Panc1 (cell line): ENCODE data around the gene ZBTB6. TPM values are rescaled to one million over a fixed set of nuclear protein-coding genes. Genes with fewer than 3 reads are reported as not detected.

Experiments used
- ATAC-seq: fragments of 200-7000 bp; cut with Tn5 transposase; 2 replicates; pipeline ENCODE4 v1.9.1; 2020; ENCODE audit warnings: mild to moderate bottlenecking, moderate library complexity
- BruUV-seq: library from RNA; stranded (reverse); fragments of 400-500 nt; replicated peaks from 2 replicates; lab custom pipeline; 2021; lab: Mats Ljungman, UMichigan
- CTCF ChIA-PET: fragments of 300-600 bp; sonication (Branson Sonifier 250); formaldehyde crosslinking; loops from one replicate; lab custom pipeline; 2022; ENCODE audit warnings: antibody characterized with exemption; lab: Charles Lee
- POLR2A ChIA-PET: fragments of 300-600 bp; sonication (Branson Sonifier 250); formaldehyde crosslinking; loops from one replicate; lab custom pipeline; 2022; ENCODE audit warnings: antibody characterized with exemption; lab: Charles Lee
- DNase-seq: peaks from one replicate; pipeline ENCODE4 v3.0.0-alpha.2; 2010; ENCODE audit warnings: low read depth, low spot score
- H3K27ac ChIP-seq: 2 replicates; pipeline ENCODE4 v1.5.1; 2011; ENCODE audit warnings: mild to moderate bottlenecking, low read length, inconsistent platforms
- H3K27me3 ChIP-seq: fragments of 200-500 bp; sonication (Bioruptor generic); 2 replicates; pipeline ENCODE4 v1.6.0; 2014; ENCODE audit warnings: low read length, inconsistent platforms; ENCODE audit not compliant: control insufficient read depth, insufficient read depth
- H3K36me3 ChIP-seq: fragments of 200-500 bp; sonication (Bioruptor generic); 2 replicates; pipeline ENCODE4 v1.5.1; 2014; ENCODE audit warnings: inconsistent platforms, mild to moderate bottlenecking, low read length, moderate library complexity; ENCODE audit not compliant: control insufficient read depth, insufficient read depth
- H3K4me1 ChIP-seq: 2 replicates; pipeline ENCODE4 v1.5.1; 2011; ENCODE audit warnings: inconsistent platforms, mild to moderate bottlenecking, low read length, moderate library complexity; ENCODE audit not compliant: control insufficient read depth, insufficient read depth
- H3K4me3 ChIP-seq, 2 experiments: 2 replicates each; pipeline ENCODE4 v1.5.1; 2011 to 2012; ENCODE audit warnings: low read depth in 2 of 2, low read length in 2 of 2, mild to moderate bottlenecking in 2 of 2, inconsistent platforms in 1 of 2, moderate library complexity in 1 of 2
- H3K9me3 ChIP-seq: fragments of 200-500 bp; sonication (Bioruptor generic); 2 replicates; pipeline ENCODE4 v1.5.1; 2014; ENCODE audit warnings: low read depth, mild to moderate bottlenecking, inconsistent platforms, low read length, moderate library complexity; ENCODE audit not compliant: control insufficient read depth, insufficient read depth
- CTCF ChIP-seq: fragments of 450-650 bp; IDR thresholded peaks from 2 replicates; pipeline ENCODE4 v1.5.1; 2017; ENCODE audit warnings: mild to moderate bottlenecking
- POLR2AphosphoS5 ChIP-seq: IDR thresholded peaks from 2 replicates; pipeline ENCODE4 v1.6.1; 2012; ENCODE audit warnings: mild to moderate bottlenecking, low read depth, low read length, moderate library complexity
- REST ChIP-seq, 2 experiments: IDR thresholded peaks; 2 replicates each; pipeline ENCODE4 v1.6.1; 2011 to 2012; ENCODE audit warnings: low read depth in 2 of 2, control low read depth in 1 of 2, low read length in 1 of 2, mild to moderate bottlenecking in 1 of 2, moderate library complexity in 1 of 2; ENCODE audit not compliant: insufficient read depth in 1 of 2
- SIN3A ChIP-seq: IDR thresholded peaks from 2 replicates; pipeline ENCODE4 v1.6.1; 2012; ENCODE audit warnings: low read depth, mild to moderate bottlenecking, low read length, moderate library complexity, borderline replicate concordance; ENCODE audit not compliant: insufficient read depth
- TCF7L2 ChIP-seq: IDR thresholded peaks from 2 replicates; pipeline ENCODE4 v1.6.1; 2011; ENCODE audit warnings: mild to moderate bottlenecking, low read depth, low read length, inconsistent platforms
- in situ Hi-C: cut with HindIII; loops from 2 replicates; pipeline ENCODE4 v1.10.0; 2016; ENCODE audit warnings: low sequenced_read_pairs, low pct_unique_long_range_greater_than_20kb
- intact Hi-C: fragments of 100-400 bp; cut with micrococcal nuclease; formaldehyde crosslinking; loops from one replicate; pipeline ENCODE4 v1.10.0; 2022; ENCODE audit not compliant: unreplicated experiment
- total RNA-seq: library from RNA; stranded (reverse); gene quantifications from one replicate; pipeline ENCODE4 v1.2.1, GENCODE V29; 2021; ENCODE audit not compliant: unreplicated experiment

The ZBTB6 gene
- total RNA-seq, 1 experiment from 2014 or later = 5.9 TPM

- TF ChIP-seq CTCF = no peak
- TF ChIP-seq TCF7L2 = no peak
- no peak for TF ChIP-seq POLR2AphosphoS5
- no peak for TF ChIP-seq SIN3A
- TF ChIP-seq REST (IDR thresholded peaks at IDR 0.05; ENCODE audit: insufficient read depth in 1 of 2, low read depth in 2 of 2, low read length in 1 of 2) = no peak
- no peak for DNase-seq
- Histone ChIP-seq H3K4me3 (peak overlapping the region; percentile 22 to 46), H3K27me3 (no peaks in the 10 kb centered on the region), H3K27ac (peak overlapping the region; percentile 89), H3K36me3 (peaks cover 8% of the 10 kb centered on the region; the same call in 1 of the 2 replicates), H3K9me3 (no peaks in the 10 kb centered on the region), H3K4me1 (peaks cover 3% of the 10 kb centered on the region; the same call in 1 of the 2 replicates)
- no peak for ATAC-seq
- ChIA-PET POLR2A (interaction anchor here (0.6 to 1.0 kb wide), 4 partner anchors 9 to 37 kb away, joined by 3 to 10 read pairs (median 4); partner anchors contain the start of gene ZBTB26), CTCF (interaction anchor here (0.6 kb wide), 1 partner anchor 384 kb away, joined by 3 read pairs; no protein-coding TSS in a partner anchor)
- BruUV-seq = no TSS peak
- in situ Hi-C loops (no loop called here), intact Hi-C loops (no loop called here)
Measured at GRCh38 chr9:122940454-122940748, 27.3 kb upstream of the ZBTB6 start.

GRCh38 chr9:122939601-122940000 lies 26.5 kb upstream of the ZBTB6 start:
- DNase-seq (no peak), ATAC-seq (no peak)
- peaks cover 3% of the 10 kb centered on the region; the same call in 1 of the 2 replicates for H3K4me1 ChIP-seq
- H3K9me3 ChIP-seq = no peaks in the 10 kb centered on the region
- intact Hi-C loops (no loop called here), in situ Hi-C loops (no loop called here)
- BruUV-seq = no TSS peak
- TF ChIP-seq CTCF (no peak), TCF7L2 (no peak), SIN3A (no peak), POLR2AphosphoS5 (no peak), REST (IDR thresholded peaks at IDR 0.05; ENCODE audit: insufficient read depth in 1 of 2, low read depth in 2 of 2, low read length in 1 of 2) (no peak)
- H3K27ac ChIP-seq = peak overlapping the region; percentile 21; the same call in 1 of the 2 replicates
- POLR2A ChIA-PET = no interaction called here
- CTCF ChIA-PET = no interaction called here
- H3K4me3 ChIP-seq = no peak overlapping the region
- H3K27me3 ChIP-seq = no peaks in the 10 kb centered on the region
- H3K36me3 ChIP-seq = peaks cover 8% of the 10 kb centered on the region
